GM12864 (cell line): ENCODE results near the gene RPS15A.

Source experiments
- DNase-seq: peaks from one replicate; pipeline ENCODE4 v3.0.0-alpha.2; 2011; ENCODE audit warnings: low read depth
- H3K4me3 ChIP-seq: 2 replicates; pipeline ENCODE4 v1.5.1; 2011; ENCODE audit warnings: mild to moderate bottlenecking, low read depth, low read length, control low read depth
- TF ChIP-seq, protein P1 (sequence below): IDR thresholded peaks from 2 replicates; pipeline ENCODE4 v1.5.1; 2011; ENCODE audit warnings: low read depth, mild to moderate bottlenecking, moderate library complexity, low read length, control low read depth, inconsistent platforms; ENCODE audit errors: missing control alignments

RPS15A gene

GRCh38 chr16:18832006-18832405 lies 41.9 kb upstream of the RPS15A start:
- DNase-seq, result no peak
- TF ChIP-seq, protein P1, sequence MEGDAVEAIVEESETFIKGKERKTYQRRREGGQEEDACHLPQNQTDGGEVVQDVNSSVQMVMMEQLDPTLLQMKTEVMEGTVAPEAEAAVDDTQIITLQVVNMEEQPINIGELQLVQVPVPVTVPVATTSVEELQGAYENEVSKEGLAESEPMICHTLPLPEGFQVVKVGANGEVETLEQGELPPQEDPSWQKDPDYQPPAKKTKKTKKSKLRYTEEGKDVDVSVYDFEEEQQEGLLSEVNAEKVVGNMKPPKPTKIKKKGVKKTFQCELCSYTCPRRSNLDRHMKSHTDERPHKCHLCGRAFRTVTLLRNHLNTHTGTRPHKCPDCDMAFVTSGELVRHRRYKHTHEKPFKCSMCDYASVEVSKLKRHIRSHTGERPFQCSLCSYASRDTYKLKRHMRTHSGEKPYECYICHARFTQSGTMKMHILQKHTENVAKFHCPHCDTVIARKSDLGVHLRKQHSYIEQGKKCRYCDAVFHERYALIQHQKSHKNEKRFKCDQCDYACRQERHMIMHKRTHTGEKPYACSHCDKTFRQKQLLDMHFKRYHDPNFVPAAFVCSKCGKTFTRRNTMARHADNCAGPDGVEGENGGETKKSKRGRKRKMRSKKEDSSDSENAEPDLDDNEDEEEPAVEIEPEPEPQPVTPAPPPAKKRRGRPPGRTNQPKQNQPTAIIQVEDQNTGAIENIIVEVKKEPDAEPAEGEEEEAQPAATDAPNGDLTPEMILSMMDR, result no peak

DNA sequence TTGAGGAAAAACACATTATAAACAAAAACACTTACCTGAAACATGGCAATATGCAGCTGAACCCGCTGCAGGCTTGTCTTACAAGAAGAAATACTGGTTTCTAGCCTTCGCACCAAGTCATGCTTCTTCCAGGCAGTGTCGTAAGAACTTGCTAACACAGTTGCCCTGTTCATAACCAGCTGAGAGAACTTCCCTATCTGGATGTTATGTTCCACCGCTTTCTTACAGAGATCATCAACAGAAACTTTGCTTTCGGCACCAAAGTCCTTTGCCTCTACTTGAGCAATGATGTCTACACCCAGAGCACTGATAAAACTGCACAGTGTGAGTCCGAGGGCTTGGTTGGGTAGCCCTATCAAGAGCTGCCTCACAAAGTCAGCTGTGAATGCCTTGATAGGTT lies 39.1 kb upstream of the RPS15A start:
- no peak overlapping the region for H3K4me3 ChIP-seq
- TF ChIP-seq, protein P1, result no peak
- DNase-seq, result no peak

More at GRCh38 chr16:18832006-18832405, 41.9 kb upstream of the RPS15A start:
- no peak overlapping the region for H3K4me3 ChIP-seq

DNA sequence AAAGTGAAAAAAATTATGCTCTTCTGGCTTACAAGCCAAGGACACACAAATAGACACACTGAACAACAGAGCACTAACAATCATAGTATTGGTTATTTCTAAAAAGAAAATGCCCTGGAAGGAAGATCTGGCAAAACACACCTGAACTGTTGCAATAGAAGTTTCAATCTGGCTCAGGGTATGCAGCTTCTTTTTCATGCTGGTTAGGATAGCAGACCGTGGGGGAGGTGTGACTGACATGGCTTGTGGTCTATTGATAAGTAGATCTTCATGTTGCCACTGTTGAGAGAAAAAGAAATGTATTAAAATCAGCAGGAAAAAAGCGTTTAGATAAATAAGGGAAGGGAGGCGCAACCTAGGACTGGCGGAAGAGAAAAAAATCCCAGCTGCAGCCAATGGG lies 37.8 kb upstream of the RPS15A start:
- no peak for DNase-seq
- TF ChIP-seq, protein P1, result no peak
- no peak overlapping the region for H3K4me3 ChIP-seq

GRCh38 chr16:18816286-18816685 lies 26.2 kb upstream of the RPS15A start:
- no peak overlapping the region for H3K4me3 ChIP-seq
- TF ChIP-seq, protein P1, result no peak

DNA sequence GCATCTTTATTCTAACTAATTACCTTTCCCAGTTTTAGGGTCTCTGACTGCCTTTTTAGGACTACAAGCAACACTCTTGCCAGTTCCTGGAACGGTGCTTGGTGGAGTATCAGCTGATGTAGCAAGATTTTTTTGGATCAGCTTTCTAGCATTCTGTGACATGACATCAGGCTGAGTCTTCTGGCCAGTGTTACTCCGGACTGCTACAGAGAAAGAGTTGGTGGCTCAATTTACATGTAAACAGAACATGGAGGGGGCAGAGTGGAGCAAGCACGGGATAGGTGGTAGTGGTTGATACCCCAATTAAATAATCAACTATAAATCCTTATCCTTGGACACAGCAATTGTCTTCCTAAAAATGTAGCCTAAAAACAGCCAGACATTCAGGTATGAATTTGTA lies 21.8 kb upstream of the RPS15A start:
- TF ChIP-seq, protein P1, result no peak
- no peak for DNase-seq
- H3K4me3 ChIP-seq, result no peak overlapping the region

More at GRCh38 chr16:18816286-18816685, 26.2 kb upstream of the RPS15A start:
- no peak for DNase-seq

GRCh38 chr16:18809165-18809564 lies 19.0 kb upstream of the RPS15A start:
- no peak overlapping the region for H3K4me3 ChIP-seq
- TF ChIP-seq, protein P1, result no peak
- no peak for DNase-seq

GRCh38 chr16:18805257-18805773 lies 15.2 kb upstream of the RPS15A start:
- no peak overlapping the region for H3K4me3 ChIP-seq

More at GRCh38 chr16:18805257-18805773, 15.2 kb upstream of the RPS15A start:
- DNase-seq, result no peak
- TF ChIP-seq, protein P1, result no peak
